Activated CD8-positive, alpha-beta memory T cell treated with anti-CD3 and anti-CD28 coated beads for 36 hours (primary cell): ENCODE results near the gene BCR. TPM values are rescaled to one million over a fixed set of nuclear protein-coding genes. Genes with fewer than 3 reads are reported as not detected.

Experiments used
- CTCF ChIA-PET: fragments of 350-600 bp; sonication (Branson Sonifier 250); formaldehyde crosslinking; loops from one replicate; lab custom pipeline; 2021; ENCODE audit warnings: antibody characterized with exemption; lab: Charles Lee
- POLR2A ChIA-PET: fragments of 350-600 bp; sonication (Branson Sonifier 250); formaldehyde crosslinking; loops from one replicate; lab custom pipeline; 2021; ENCODE audit warnings: antibody characterized with exemption; lab: Charles Lee
- total RNA-seq, 2 experiments: library from RNA; stranded (reverse); gene quantifications; one replicate each; pipeline ENCODE4 v1.2.3, GENCODE V29; 2021

BCR gene
- total RNA-seq, 2 experiments from 2014 or later, result 29.9 to 34.1 TPM

DNA sequence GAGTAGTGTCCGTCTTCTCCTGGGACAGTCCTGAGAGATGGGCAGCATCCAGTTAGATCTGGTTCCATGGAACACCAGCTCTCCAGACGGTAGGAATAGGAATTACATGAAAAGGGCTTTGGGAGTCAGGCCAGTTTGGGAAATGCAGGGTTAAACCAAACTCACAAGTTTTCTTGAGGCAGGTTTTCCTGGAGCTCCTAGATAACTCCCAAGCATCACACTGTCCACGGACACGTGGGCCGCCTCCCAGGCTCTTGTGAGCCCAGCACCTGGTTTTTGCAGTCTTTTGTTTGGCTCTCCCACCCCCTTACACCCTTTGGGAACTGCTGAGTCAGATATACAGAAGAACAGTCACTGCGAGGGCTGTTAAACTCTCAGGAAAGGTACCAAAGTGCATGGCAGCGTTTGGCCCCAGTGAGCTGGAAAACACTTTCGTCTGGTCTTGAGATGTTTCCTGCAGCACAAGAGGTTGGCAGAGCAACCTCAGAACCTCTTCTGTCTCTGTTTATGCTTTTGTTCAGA lies 90.0 kb downstream of the BCR start:
- ChIA-PET POLR2A (no interaction called here), CTCF (interaction anchor here (0.5 to 1.9 kb wide), 2 partner anchors 26 to 27 kb away, joined by 3 to 4 read pairs; no protein-coding TSS in a partner anchor)

DNA sequence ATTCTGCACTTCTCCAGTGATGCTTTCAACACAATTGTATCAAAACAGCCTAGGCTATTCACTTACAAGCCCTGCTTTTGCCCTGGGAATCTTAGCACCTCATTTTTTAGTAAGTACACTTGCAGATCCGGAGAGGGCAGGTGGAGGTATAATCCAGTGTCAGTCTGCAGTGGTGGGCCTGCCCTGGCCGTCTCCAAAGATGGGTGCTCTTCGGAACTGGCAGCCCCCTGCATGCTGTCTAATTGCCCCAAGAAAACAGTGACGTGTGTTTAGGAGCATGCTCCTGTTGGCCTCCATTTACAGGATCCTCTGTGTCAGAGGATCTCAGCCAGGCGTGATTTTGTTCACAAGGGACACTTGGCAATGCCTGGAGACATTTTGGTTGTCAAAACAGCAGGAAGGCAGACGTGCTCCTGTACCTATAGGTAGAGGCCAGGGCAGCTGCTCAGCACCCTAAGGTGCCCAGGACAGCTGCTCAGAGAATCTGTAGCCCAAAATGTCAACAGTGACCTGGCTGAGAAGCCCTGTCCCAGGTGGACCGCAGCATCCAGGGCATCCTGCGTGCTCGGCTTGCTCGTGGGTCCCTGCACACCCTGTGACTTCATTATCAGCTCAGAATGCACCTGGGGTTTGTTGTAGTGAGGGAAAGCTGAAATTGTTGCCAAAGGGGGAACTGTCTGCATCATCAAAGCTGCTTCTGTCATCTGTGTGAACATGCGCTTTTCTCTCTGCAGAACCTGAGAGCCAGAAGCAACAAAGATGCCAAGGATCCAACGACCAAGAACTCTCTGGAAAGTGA lies 90.7 kb downstream of the BCR start:
- POLR2A ChIA-PET, result no interaction called here

DNA sequence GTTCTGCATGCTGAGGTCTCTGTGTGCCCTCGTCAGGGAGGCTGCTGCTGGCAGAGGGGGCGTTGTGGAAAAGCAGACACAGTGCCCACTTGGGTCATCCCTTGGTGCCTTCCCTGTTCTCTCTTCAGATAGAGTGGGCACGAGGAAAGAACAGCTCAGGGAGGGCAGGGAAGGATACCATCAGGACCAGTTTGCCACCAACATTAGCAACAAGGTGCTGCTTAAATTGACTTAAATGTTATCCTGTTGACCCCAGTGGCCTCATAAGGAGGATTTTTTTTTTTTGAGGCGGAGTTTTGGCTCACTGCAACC lies 91.2 kb downstream of the BCR start:
- CTCF ChIA-PET, result interaction anchor here (0.9 kb wide), 1 partner anchor 10 kb away, joined by 4 read pairs; no protein-coding TSS in a partner anchor

More for the DNA sequence above, 90.7 kb downstream of the BCR start:
- CTCF ChIA-PET, result interaction anchor here (0.5 to 1.9 kb wide), 2 partner anchors 25 to 28 kb away, joined by 3 to 4 read pairs; no protein-coding TSS in a partner anchor

DNA sequence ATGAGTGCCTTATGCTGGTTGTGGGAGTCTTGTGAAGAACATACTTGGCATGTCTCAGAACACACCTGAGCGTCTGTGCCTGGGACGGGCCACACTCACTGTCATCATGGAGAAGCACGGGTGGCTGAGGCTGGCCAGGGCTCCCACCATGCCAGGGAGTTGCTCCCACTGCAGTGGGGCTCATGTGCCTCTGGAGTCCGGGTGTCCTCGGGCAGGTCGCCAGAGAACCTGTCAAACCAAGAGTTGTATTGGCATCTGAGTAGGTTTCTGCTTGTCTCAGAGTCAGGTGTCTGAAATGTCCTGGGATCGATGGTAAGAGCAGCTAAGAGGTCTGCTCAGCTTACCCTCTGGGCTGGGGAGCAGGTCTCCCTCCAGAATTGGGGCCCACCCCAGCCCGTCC lies 92.1 kb downstream of the BCR start:
- CTCF ChIA-PET, result interaction anchor here (0.7 to 0.9 kb wide), 2 partner anchors 10 to 94 kb away, joined by 4 read pairs; no protein-coding TSS in a partner anchor
- POLR2A ChIA-PET, result no interaction called here

More for the DNA sequence above, 91.2 kb downstream of the BCR start:
- POLR2A ChIA-PET, result no interaction called here

DNA sequence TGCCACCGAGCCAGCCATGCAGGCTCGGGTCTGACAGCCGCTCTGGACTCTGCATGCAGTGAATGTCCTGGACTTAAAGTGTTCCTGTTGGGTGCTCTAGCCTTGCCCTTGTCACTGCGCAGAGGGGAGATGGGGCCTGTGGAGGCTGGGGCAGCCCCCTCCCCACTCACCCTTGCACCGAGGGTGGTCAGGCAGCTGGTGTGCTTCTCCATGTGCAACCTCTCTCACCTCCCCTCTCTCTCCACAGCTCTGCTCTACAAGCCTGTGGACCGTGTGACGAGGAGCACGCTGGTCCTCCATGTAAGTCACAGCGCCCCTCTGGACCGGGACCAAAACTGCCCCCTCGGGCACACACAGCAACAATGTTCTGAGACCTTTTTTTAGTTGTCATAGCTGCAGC lies 92.5 kb downstream of the BCR start:
- CTCF ChIA-PET, result no interaction called here
- POLR2A ChIA-PET, result no interaction called here

DNA sequence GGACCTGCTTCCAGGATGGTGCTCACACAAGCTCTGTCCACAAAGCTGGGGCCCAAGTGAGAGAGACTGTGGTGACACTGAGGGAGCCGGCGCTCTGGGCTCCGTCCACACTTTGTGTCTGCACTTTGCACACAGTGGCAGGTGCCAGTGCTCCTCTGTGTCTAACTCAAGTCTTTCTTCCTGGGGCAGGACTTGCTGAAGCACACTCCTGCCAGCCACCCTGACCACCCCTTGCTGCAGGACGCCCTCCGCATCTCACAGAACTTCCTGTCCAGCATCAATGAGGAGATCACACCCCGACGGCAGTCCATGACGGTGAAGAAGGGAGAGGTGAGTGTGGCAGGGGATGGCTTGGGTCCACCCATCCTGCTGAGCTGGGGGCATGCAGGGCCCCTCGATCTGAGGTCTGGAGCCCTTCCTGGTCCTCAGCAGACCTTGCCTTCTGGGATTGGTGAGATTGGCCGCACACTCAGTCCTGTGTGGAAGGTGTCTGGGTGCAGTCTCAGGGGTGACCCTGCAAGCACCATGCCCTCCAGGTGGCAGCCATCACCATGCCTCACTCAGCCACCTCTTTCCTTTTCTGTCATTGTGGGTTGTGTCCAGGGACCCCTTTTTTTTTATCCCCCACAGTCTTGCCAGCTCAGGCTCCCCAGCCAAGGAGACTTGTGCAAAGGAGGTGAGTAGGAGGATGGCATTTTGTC lies 93.3 kb downstream of the BCR start:
- ChIA-PET CTCF (no interaction called here), POLR2A (no interaction called here)

DNA sequence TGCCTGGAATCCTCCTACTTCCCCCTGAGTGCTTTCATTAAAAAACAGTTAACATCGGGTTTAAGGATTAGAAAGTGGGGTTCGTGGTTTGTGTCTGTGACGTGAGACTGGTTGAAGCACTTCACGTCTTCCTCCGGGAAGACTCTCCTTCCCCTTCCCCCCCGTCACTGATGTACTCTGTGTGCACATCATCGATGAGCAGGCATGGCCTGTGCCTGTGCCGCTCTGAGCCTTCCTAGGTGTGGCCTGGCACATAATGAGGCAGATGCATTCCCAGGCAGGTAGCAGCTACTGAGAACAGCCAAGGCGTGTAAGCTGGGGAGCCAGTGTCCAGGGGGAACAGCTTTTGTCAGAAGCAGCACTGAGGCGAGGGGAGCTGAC lies 93.8 kb downstream of the BCR start:
- POLR2A ChIA-PET, result no interaction called here
- CTCF ChIA-PET, result no interaction called here

DNA sequence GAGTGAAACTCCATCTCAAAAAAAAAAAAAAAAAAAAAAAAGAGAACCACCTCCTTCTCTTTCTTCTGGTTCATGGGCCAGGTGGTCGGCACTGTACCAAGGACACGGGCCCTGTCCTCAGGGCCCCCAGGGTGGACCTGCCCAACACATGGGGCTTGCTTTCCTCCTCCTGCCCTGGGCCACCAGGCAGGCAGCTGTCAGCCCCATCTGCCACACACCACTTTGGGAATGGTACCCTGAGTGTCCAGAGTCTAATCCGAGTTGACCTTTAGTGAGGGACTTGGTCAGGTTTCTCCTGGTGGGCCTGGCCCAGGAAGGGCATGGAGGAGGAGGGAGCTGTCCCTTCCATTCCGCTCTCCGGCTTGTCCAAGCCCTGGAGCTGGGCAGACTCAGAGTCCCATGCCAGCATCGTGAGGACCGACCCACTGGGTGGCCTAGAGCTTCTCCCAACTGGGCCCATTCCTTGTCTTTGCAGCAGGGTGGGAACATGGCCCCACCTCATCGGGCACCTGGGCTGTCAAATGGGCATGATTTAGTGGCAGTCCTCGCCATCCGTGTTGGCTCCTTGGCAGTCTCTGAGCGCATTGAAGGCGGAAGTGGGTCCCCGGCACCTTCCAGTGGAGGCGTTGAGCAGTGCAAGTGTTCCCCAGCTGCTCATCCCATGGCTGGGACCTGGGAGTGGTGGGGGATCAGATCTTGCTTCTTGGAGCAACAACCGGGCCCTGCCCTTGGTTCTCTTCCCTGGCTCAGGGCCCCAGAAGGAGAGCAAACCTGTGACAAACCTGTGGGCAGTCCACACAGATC lies 94.8 kb downstream of the BCR start:
- ChIA-PET CTCF (interaction anchor here (1.1 kb wide), 1 partner anchor 94 kb away, joined by 3 read pairs; the partner anchor contains the start of gene BCR), POLR2A (no interaction called here)

DNA sequence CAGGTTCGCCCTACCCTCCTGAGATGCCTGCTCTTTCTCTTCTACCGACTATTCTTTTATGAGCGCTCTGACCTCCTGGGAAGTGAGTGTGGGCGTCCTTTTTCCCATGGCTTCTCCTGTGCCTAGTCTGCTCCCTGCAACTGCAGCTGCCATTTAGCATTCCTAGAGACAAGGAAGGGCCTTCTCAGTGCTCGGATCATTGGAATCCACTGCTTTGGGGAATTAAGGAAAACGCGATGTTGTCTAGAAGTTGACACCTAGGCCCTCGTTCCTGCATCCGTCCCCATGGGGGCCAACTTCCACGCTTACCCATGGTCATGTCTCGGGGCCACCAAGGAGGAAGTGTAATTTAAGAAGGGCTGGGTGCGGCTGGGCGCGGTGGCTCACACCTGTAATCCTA lies 95.4 kb downstream of the BCR start:
- ChIA-PET CTCF (interaction anchor here (1.1 kb wide), 1 partner anchor 95 kb away, joined by 3 read pairs; the partner anchor contains the start of gene BCR), POLR2A (no interaction called here)

DNA sequence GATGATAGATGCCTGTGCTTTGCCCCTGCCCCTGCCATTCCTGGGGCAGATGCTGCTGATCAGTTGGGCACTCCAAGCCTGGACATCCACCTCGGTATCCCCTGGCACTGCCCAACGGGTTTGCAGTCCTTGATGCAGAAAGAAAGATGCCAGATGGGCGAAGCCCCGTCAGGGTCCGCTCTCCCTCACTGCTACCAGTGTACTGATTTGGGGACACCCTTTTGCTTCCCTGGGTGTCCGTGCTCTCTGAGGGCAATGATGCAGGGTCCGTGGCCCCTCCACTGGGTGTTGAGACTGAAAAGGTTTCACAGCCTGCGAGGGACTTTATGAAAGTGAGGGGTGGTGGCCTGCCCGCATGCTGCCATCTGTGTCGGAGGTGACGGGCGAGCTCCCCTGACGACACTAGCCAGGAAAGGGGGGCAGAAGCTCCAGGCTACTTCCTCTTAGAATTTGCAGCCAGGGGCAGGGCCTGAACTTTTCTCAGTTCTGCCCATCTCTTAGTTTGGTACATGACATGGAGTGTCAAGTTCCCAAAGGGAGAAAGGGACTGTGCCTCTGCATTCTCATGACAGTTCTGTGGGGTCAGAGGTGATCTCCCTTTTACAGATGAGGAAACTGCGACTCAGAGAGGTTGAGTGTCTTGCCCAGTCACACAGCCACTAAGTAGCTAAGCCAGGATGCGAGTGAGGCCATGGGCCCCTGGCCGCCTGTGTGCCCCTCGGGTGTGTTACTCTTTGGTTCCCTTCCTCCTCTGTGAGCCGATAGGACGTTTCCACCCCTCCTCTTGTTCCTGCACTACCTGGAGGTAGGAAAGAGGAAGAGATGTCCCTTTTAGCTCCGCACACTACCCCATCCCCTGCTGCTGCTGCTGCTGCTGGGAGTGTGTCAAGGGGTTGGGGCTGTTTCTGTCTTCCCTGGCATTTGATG lies 96.6 kb downstream of the BCR start:
- ChIA-PET CTCF (interaction anchor here (6.1 kb wide), 1 partner anchor 101 kb away, joined by 139 read pairs; the partner anchor contains the start of gene BCR), POLR2A (no interaction called here)

DNA sequence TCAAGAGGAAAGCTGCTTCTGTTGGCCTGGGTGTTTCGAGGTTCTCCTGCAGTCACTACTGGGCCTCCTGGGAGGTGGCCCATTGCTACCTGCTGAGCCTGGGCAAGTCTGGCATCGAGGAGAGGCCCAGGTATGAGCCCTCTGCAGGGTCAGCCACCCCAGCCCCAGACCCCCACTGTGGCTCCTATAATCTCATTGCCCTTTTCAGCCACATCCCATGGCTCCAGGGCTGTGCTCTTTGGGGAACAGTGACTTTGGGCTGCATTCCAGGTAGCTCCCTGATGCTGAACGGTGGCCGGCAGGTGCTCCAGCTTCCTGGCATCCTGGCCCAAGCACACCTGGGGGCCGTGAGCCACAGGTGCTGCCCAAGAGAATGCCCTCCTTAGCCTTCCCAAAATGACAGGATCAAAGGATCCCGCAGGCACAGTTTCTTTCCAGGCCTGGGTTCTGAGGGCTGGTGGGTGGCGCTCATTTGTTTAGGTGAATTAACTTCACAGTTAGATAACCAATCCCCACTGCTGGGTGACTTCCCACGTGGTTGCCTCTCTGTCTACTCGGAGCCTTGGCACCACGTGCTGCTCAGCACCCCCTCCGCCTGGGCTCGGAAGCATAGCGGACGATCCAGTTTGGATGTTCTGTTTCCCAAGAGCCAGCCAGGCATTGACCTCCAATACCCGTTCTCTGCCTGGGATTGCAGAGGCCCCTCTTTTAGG lies 97.4 kb downstream of the BCR start:
- POLR2A ChIA-PET, result no interaction called here

DNA sequence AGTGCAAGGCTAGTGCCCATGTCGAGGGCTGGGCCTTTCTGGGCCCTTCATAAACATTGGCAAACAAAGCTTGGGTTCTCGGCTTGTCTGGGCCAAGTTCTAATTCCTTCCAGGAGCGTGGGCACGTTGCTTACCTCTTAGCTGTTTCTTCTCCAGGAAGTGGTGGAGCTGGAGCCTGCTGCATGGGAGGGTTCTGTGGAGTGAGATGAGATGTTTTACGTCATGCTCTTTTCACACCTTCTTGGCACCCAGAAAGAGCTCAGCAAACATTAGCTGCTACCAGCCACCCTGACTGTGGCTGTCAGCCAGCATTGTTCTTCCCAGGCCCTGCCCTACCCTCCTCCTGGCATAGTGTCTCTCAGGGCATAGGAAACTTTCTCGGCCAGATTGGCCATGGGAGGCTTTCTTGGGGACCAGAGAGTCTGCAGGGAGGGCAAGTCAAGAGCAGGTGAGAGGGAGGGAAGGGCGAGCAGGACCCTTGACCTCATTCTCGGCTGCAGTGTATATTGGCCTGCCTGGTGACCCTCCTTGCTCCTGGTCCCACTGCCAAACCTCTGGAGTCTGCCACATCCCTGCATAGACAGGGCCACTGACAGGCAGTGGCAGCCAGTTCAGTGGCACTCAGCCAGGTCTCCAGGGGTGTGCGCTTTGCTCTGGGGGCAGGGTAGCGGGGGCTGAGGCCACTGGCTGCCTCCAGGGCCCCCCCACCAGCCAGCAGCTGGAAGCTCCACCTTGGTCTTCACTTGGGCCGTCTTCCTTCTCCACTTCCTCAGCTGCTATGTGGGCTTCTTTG lies 98.8 kb downstream of the BCR start:
- POLR2A ChIA-PET, result no interaction called here
- CTCF ChIA-PET, result interaction anchor here (0.8 to 6.1 kb wide), 3 partner anchors 15 to 103 kb away, joined by 3 to 139 read pairs (median 4); partner anchors contain the start of gene BCR

More for the DNA sequence above, 97.4 kb downstream of the BCR start:
- CTCF ChIA-PET, result interaction anchor here (6.1 kb wide), 1 partner anchor 101 kb away, joined by 139 read pairs; the partner anchor contains the start of gene BCR

DNA sequence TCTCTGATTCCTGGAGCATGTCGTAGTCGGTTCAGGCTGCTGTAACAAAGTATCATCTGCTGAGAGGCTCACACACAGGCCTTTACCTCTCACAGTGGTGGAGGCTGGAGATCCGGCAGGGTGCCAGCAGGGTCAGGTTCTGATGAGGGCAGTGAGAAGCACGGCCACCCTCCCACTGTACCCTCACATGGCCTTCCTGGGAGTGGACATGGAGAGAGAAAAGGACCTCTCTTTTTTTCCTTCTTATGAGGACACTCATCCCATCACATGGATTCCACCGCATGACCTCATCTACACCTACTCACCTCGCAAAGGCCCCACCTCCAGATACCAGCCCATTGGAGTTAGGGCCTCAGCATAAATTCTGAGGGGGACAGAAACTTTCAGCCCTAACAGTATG lies 99.5 kb downstream of the BCR start:
- POLR2A ChIA-PET, result no interaction called here
- CTCF ChIA-PET, result interaction anchor here (1.1 to 6.1 kb wide), 2 partner anchors 16 to 103 kb away, joined by 3 to 139 read pairs; partner anchors contain the start of gene BCR

DNA sequence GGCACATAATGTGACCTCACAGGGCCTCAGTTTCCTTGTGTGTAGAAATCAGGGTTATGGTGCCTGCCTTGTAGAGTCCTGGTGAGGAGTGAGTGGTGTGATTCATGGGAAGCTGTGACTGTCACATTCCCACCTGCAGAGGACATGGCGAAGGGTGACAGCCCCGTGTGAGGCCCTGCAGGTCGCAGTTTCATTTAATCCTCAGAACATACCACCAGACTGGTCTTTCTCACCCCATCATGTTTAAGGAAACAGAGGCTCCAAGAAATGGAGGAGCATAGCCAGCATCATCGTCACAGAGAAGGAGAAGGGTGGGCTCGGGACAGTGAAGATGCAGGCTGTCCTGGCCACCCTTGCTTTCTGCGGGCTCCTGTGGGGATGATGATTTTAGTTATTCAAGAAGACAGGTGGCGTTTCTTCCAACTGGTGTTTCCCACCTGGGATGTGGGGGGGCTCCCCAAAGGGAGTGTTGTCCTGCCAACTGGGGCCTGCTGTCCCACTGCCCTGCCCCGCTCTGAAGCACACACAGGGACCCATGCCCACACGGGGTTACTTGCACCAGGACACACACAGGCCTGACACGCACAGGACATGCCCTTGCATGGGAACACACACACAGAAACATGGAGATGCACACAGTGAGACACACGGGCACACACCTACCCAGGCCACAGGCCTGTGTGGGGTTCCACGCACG lies 100.2 kb downstream of the BCR start:
- POLR2A ChIA-PET, result no interaction called here

DNA sequence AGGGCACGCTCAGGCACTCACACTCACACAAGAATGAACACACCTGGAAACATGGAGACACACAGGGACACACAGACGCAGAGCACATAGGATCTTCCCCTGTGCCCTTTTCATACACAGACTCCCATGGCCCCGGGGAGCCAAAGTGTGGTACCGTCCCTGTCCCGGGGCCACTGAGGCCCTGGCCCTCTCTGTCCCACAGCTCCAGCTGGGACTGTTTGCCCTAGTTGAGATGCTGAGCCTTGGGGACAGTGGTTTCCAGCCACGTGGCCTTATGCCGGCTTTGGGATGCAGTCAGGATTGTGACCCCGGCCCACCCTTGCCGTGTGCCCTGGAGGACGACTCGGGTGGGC lies 100.7 kb downstream of the BCR start:
- POLR2A ChIA-PET, result no interaction called here
- CTCF ChIA-PET, result interaction anchor here (1.3 to 6.1 kb wide), 3 partner anchors 14 to 105 kb away, joined by 3 to 139 read pairs (median 10); partner anchors contain the start of gene BCR

More for the DNA sequence above, 100.2 kb downstream of the BCR start:
- CTCF ChIA-PET, result interaction anchor here (6.1 kb wide), 1 partner anchor 104 kb away, joined by 139 read pairs; the partner anchor contains the start of gene BCR
